ENCODE results near the gene OR10K1. TPM values are rescaled to one million over a fixed set of nuclear protein-coding genes. Genes with fewer than 3 reads are reported as not detected.

The OR10K1 gene
- not detected for total RNA-seq

- H3K4me1 ChIP-seq: no peaks in the 10 kb centered on the region
- H3K36me3 ChIP-seq: no peaks in the 10 kb centered on the region
- in situ Hi-C loops (cut with MboI; ENCODE audit: low pct_ligation_motif_present in 1 of 4, low pct_unique_long_range_greater_than_20kb in 1 of 4, low sequenced_read_pairs in 3 of 4): no loop called here
- no peak for DNase-seq
- intact Hi-C loops (cut with DNase I; ENCODE audit: low total_unique reads): no loop called here
- WGBS, 2 donors (ENCODE audit: low coverage in 1 of 2): 57% methylated on average over 2 of the region's 2 CpGs; no CpG with 5 or more reads in 1 of the 2 donors
- H3K27ac ChIP-seq: no peak within 1 kb of the TSS
- H3K27me3 ChIP-seq: no peaks in the 10 kb centered on the region
- no peak for TF ChIP-seq POLR2AphosphoS5 (IDR thresholded peaks at IDR 0.05)
- no peak for TF ChIP-seq POLR2A (IDR thresholded peaks at IDR 0.05)
- no peak for TF ChIP-seq EP300 (IDR thresholded peaks at IDR 0.05; ENCODE audit: low read depth)
- TF ChIP-seq CTCF (IDR thresholded peaks at IDR 0.05): no peak
- H3K9me3 ChIP-seq: no peaks in the 10 kb centered on the region
- no peak within 1 kb of the TSS for H3K4me3 ChIP-seq
Measured at GRCh38 chr1:158461534-158461933, at the start of gene OR10K1. Gene OR10K1, plus strand, starts transcription at chr1:158461834. Its CDS starts 3,728 bp downstream, at chr1:158465562.

- WGBS, 2 donors (ENCODE audit: low coverage in 1 of 2): 78 to 87% methylated on average over 4 of the region's 4 CpGs
- H3K36me3 ChIP-seq: no peaks in the 10 kb centered on the region
- no peak for TF ChIP-seq EP300 (IDR thresholded peaks at IDR 0.05; ENCODE audit: low read depth)
- TF ChIP-seq CTCF (IDR thresholded peaks at IDR 0.05): no peak
- no peak for TF ChIP-seq POLR2A (IDR thresholded peaks at IDR 0.05)
- no peaks in the 10 kb centered on the region for H3K4me1 ChIP-seq
- in situ Hi-C loops (cut with MboI; ENCODE audit: low pct_ligation_motif_present in 1 of 4, low pct_unique_long_range_greater_than_20kb in 1 of 4, low sequenced_read_pairs in 3 of 4): no loop called here
- intact Hi-C loops (cut with DNase I; ENCODE audit: low total_unique reads): loop anchor here (5.0 kb wide), 1 partner anchor 103 kb away; no protein-coding TSS in a partner anchor
- no peak for DNase-seq
- H3K4me3 ChIP-seq: no peak overlapping the region
- H3K27ac ChIP-seq: no peak overlapping the region
- no peaks in the 10 kb centered on the region for H3K27me3 ChIP-seq
- H3K9me3 ChIP-seq: no peaks in the 10 kb centered on the region
Measured at GRCh38 chr1:158414651-158415345, 46.8 kb upstream of the OR10K1 start.

- H3K36me3 ChIP-seq: no peaks in the 10 kb centered on the region
- H3K27me3 ChIP-seq: no peaks in the 10 kb centered on the region
- no peak overlapping the region for H3K4me3 ChIP-seq
- in situ Hi-C loops (cut with MboI; ENCODE audit: low pct_ligation_motif_present in 1 of 4, low pct_unique_long_range_greater_than_20kb in 1 of 4, low sequenced_read_pairs in 3 of 4): no loop called here
- H3K4me1 ChIP-seq: no peaks in the 10 kb centered on the region
- H3K9me3 ChIP-seq: no peaks in the 10 kb centered on the region
- intact Hi-C loops (cut with DNase I; ENCODE audit: low total_unique reads): loop anchor here (5.0 kb wide), 1 partner anchor 100 kb away; no protein-coding TSS in a partner anchor
- no peak overlapping the region for H3K27ac ChIP-seq
- DNase-seq: no peak
- TF ChIP-seq EP300 (IDR thresholded peaks at IDR 0.05; ENCODE audit: low read depth) (no peak), POLR2AphosphoS5 (IDR thresholded peaks at IDR 0.05) (no peak), CTCF (IDR thresholded peaks at IDR 0.05) (no peak), POLR2A (IDR thresholded peaks at IDR 0.05) (no peak)
Measured at GRCh38 chr1:158417586-158417985, 44.0 kb upstream of the OR10K1 start.

- no peaks in the 10 kb centered on the region for H3K27me3 ChIP-seq
- no peak for DNase-seq
- no peaks in the 10 kb centered on the region for H3K36me3 ChIP-seq
- no peak for TF ChIP-seq EP300 (IDR thresholded peaks at IDR 0.05; ENCODE audit: low read depth)
- TF ChIP-seq POLR2AphosphoS5 (IDR thresholded peaks at IDR 0.05): no peak
- TF ChIP-seq CTCF (IDR thresholded peaks at IDR 0.05): no peak
- TF ChIP-seq POLR2A (IDR thresholded peaks at IDR 0.05): no peak
- in situ Hi-C loops (cut with MboI; ENCODE audit: low pct_ligation_motif_present in 1 of 4, low pct_unique_long_range_greater_than_20kb in 1 of 4, low sequenced_read_pairs in 3 of 4) (no loop called here), intact Hi-C loops (cut with DNase I; ENCODE audit: low total_unique reads) (no loop called here)
- no peak overlapping the region for H3K27ac ChIP-seq
- no peaks in the 10 kb centered on the region for H3K4me1 ChIP-seq
- no peak overlapping the region for H3K4me3 ChIP-seq
- H3K9me3 ChIP-seq: no peaks in the 10 kb centered on the region
Measured at GRCh38 chr1:158422212-158422611, 39.4 kb upstream of the OR10K1 start.

Data from transverse colon (tissue), 4 donors.